NK-92 (cell line): ENCODE data around the gene IFIT2.
"Not testable (repeated sequence)": the region's sequence is repeated elsewhere in the genome, so short reads cannot be mapped to it uniquely, and the experiment has no call there.

ENCODE experiments used
- DNase-seq: peaks from one replicate; lab custom pipeline; 2025; ENCODE audit not compliant: unreplicated experiment; lab: John Stamatoyannopoulos, UW

IFIT2 gene

DNA sequence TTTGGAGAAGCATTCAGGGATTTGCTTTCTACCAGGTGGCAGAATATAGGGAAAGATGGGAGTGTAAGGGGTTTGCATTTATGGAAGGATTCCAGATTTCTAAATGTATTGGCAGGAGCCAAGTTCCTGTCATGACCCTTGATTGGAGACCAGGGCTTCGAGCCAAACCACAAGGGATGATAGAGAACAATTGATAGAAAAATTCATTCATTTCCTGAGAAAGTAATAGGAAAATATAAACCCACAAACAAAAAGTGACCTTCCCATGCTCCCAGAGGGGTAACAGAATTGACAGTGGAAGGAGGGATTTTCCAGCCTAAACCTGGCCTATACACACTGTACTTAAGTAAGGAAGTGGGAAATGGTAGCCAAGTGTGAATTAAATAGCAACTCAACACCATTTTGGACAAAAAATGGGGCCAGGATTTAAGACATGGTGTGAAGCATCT lies 22.4 kb upstream of the IFIT2 start:
- DNase-seq, result no peak

DNA sequence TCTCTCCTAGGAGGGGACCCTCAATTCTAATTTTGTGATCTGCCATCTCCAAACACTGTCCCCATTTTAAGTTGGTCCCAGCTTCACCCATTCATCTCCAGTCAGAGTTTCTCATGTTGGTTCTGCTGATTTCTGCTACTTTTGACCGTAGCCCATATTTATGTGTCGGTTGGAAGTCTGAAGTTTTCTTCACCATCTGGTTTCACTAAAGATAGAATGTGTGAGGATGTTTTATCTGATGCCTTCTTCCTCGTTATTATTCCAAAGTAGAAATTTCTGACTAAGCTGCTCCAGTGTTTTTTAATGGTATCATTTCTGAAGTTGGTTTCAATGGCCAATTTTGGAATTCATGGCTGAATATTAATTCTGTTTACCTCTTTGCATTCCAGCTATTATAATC lies 21.3 kb upstream of the IFIT2 start:
- no peak for DNase-seq

DNA sequence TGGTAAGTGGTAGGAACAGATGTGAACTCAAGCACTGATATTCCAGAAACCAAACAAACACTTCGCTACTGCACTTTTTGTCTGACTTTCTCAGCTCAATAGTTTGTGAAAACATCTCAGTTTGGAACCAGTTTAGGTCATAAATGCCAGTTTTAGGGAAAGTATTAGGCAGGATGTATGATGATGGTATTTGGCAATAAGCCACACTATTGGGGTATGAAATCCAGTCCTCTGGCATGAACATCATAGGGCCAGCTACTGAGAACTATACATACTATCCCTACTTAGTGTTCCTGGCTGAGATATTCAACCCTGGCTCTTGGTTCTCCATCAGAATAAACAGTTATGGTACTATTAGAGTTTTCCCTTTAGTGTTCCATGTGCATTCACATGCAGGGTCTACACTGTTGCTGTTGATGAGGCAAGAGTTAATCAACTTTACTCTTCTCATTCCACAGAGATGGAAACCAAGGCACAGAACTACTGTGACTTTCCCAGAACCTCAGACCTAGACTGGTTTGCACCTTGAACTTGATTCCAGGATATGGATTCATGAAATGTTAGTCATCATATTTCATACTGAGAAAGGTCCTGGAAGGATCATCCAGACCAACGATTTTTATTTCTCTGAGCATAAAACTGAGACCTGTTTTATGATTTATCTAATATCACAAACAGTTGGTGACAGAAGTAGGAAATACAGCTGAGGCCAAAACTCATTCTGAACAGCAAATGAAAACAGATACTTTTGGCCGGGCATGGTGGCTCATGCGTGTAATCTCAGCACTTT lies 20.0 kb upstream of the IFIT2 start:
- DNase-seq, result no peak

DNA sequence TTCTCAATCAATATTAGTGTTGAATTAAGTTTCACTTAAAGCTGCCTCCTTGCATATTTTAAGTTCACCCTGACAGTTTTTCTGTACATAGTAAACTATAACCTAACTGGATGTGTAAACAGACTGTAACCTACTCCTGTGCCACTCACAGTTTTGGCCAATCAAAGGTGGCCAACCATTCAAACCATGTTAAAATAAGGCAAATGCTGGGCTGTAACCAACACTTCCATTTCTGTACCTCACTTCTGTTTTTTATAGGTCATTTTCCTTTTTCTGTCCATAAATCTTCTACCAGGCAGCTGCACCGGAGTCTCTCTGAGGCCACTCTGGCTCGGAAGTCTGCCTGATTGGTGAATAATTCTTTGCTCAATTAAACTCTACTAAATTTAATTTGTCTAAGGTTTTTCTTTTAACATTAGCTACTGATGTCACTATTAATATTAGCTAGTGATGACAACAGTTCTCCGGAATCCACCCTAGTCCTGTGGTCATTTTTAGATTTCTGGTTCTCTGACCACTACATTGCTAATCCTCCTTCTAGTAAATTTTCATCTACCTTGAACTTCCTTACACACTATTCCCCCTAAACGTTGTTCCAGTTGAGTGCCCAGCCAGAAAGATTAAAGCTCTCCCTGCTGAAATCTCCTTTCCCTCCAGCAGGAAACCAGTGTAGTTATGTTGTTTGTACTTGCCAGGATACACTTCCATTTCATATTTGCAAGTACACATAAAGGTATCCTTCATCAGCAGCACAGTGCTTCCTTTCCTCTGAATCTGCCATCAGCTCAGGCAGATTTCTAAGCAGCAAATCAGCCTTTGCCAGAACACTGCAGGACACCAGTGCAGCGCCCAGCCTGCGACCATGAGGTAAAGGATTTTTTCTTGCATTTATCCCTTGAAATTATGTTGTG lies 18.6 kb upstream of the IFIT2 start:
- DNase-seq, result no peak

DNA sequence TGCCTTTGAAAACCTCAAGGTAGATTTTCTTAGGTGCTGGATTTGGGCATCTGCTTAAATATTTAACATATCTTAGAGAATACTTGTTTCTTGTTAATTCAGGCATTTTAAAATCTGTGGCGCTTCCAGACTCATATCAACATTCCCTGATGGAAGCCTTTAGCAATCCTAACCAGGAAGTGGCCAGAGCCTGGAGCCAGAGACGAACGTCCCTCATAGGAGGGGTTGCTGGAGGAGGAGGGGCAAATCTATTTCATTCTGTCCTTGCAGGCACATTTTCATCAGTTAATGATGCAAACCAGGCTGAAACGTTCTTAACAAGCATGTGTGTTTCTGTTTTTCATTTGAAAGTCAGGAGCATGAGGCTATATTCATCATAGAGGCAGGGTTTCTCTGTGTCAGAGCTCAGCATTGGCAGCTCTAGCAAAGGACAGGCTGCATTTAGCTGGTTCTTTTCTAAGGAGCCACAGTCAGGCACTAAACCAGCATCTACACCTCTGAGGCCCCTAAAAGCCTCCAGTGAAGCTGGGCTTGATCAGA lies 17.8 kb upstream of the IFIT2 start:
- no peak for DNase-seq

DNA sequence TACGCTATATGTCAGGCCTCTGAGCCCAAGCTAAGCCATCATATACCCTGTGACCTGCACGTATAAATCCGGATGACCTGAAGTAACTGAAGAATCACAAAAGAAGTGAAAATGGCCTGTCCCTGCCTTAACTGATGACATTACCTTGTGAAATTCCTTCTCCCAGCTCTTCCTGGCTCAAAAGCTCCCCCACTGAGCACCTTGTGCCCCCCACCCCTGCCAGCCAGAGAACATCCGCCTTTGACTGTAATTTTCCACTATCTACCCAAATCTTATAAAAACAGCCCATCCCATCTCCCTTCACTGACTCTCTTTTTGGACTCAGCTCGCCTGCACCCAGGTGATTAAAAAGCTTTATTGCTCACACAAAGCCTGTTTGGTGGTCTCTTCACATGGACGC lies 17.1 kb upstream of the IFIT2 start:
- not testable (repeated sequence) for DNase-seq

DNA sequence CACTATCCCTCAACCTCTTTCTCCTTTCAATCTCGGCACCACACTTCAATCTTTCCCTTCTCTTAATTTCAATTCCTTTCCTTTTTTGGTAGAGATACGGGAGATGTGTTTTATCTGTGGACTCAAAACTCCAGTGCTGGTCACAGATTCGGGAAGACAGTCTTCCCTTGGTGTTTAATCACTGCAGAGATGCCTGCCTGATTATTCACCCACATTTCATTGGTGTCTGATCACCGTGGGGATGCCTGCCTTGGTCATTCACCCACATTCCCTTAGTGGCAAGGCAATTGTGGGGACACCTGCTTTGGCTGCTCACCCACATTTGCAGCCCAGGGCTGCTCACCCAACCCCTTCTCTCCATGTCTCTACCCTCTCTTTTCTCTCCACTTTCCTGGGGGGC lies 16.5 kb upstream of the IFIT2 start:
- DNase-seq, result not testable (repeated sequence)

DNA sequence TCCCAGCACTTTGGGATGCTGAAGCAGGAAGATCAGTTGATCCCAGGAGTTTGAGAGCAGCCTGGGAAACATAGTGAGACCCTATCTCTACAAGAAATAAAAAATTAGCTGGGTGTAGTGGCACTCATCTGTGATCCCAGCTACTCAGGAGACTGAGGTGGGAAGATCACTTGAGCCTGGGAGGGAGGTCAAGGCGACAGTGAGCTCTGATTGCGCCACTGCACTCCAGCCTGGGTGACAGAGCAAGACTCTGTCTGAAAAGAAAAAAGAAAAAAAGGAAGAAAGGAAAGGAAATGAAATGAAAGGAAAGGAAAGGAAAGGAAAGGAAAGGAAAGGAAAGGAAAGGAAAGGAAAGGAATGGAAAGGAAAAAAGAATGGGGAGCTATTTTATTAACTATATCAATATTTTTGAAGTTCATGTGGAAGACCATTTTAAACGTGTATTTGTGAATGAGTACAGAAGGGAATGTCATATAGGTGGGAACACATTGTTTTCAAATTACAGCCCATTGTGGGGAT lies 7.1 kb upstream of the IFIT2 start:
- DNase-seq, result no peak

DNA sequence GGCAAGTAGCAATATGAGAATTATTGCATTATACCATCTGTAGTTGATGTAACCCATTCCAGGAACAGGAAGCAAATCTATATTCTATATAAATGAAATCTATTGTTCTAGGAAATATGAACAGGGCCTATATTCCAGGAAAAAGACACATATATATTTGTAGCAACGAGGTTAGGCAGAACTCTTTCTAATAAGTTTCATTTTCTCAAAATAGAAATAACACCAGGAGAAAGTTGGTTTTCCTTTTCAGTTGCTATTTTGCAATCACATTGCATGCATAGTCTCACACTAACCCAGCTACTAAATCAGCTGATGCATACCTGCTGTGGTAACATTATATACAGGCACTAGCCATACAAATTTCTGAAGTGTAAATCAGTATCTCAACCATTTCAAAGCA lies 6.2 kb upstream of the IFIT2 start:
- DNase-seq, result no peak

DNA sequence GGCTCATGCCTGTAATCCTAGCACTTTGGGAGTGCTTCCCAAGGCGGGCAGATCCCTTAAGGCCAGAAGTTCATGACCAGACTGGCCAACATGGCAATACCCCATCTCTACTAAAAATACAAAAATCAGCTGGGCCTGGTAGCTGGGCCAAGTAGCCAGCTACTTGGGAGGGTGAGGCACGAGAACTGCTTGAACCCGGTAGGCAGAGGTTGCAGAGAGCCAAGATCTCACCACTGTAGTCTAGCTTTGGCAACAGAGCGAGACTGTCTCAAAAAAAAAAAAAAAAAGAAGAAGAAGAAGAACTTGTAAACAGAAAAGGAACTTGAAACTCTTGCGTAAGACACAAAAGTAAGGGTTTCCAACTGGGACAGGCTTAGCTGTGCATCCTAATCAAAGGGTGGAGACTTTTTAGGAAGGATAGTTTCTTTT lies 5.6 kb upstream of the IFIT2 start:
- no peak for DNase-seq

DNA sequence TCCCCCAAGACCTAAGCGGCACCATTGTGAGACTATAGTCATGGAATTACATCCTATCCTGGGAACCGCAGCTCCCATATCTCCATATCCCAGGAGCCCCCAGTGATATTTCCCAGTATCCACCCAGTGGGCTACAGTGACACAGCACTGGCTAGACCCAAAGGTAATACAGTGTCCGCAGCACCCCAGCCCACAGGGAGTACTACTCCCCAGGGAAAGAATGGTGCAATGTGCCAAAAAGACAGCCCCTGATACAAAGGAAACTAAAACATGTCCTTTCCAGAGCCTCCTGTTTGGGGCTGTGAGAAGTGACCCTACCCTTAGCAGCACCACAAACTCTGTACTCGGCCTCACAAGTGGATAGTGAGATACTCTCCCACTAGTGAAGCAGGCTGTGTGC lies 4.5 kb upstream of the IFIT2 start:
- no peak for DNase-seq

DNA sequence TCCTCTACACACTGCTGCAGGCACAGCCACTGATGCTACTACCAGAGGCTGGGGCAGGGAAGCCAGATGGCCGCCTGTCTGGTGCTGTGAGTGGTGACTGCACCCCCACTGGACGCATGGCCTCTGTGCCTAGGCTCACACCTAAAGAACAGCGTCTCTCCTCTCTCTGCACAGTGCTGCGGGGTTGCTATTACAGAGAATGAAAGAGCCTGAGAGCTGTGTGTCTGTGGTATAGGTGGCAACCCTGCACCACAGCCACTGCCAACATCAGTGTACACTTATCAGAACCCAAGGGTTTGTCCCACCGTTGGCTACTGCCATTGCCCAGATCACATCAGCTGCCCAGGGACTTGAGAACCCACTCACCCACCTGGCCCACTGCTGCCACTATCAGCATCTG lies 4.1 kb upstream of the IFIT2 start:
- DNase-seq, result no peak

DNA sequence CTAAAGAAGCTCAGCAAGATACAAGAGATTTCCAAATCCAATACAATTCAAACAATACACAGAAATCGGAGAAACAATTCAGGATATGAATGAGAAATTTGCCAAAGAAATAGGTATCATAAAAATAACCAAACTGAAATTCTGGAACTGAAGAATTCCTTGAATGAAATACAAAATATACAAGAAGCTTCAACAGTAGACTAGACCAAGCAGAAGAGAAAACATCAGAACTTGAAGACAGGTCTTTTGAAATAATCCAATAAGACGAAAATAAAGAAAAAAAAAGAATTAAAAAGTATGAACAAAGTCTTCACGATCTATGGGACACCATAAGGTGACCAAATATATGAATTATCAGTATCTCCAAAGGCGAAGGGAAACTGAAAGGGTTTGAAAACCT lies 2.8 kb upstream of the IFIT2 start:
- no peak for DNase-seq

DNA sequence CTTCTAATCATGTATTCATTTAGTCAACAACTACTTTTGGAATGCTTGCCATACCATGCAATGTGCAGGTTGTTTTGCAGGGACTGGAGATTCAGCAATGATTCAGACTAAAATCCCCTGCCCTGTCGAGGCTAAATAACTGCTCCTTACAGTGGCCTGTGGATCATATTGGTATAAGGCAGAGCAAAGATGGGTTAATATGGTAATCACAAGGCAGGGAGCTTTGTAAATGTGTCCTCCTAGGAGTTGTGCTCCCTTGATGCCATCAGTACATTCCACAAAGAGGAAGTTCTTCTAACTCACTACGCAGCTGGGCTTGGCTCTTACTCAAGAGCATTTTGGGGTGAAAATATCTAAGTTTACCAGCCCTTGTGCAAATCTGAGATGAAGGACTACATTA lies 614 bp upstream of the IFIT2 start:
- no peak for DNase-seq

DNA sequence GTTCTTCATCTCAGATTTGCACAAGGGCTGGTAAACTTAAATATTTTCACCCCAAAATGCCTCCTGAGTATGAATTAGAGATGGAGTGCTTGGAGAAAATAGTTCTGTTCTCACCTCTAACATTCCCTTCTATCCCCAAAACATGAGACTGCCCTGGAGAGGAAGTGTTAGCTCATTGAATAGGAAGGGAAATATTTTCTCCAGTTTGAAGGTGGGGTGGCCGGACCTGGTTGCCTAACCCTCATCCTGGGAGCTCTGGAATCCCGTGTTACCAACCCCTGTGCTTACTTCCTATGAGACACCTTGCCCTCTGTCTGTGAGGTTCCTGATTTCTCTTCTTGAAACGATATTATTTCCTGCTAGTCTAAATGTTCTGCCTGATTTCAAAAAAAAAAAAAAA lies 779 bp downstream of the IFIT2 start:
- DNase-seq, result no peak

DNA sequence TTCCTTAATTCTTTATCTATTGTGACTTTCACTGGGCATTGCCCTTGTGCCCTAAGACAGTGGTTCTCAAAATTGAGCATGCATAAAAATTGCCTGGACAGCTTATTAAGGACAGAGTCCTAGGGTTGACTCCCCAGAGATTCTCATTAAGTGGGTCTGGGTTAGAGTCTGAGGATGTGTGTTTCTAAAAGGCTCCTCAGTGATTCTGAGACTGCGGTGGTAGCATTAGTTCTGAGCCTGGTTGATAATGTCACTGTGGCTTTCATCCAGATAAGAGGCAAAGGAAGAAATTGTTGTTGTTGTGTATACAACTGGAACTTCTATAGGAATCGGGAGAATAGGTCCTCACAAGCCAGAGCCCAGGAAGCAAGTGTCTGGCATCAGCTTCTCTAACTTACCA lies 1.3 kb downstream of the IFIT2 start:
- no peak for DNase-seq

DNA sequence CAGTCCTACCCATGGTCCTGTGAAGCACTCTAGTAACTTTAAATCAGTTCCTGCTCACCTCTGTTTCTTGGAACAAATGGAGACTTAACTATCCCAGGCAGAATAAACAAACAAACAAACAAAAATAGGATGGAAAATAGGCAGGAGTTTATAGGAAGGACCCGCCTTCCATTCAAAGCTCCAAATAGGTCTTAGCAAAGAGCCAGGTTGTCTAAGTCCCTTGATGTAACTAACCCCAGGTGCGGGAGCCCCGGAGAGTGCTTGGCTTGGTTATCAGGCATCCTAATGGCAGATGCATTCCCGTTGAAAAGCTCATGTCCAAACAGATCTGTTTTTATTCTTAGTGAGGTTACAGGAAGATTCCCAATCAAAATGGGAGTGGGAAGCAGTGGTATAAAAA lies 2.2 kb downstream of the IFIT2 start:
- no peak for DNase-seq

DNA sequence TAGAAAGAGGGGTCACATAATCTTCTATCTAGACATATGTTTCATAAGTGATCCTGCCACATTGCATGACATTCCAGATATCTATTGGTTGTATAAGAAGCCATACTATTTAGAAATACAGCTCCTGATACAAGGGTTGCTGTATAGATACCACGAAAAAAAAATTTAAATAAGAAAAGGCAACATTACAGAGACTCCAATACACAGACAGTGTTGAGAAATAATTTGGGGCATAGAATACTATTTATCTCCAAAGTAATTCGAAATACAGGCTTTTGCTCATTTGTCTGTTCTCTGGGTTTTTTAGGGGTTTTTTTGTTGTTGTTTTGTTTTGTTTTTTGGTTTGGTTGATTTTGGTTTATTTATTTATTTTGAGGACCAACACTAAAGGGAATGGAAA lies 2.6 kb downstream of the IFIT2 start:
- DNase-seq, result no peak

DNA sequence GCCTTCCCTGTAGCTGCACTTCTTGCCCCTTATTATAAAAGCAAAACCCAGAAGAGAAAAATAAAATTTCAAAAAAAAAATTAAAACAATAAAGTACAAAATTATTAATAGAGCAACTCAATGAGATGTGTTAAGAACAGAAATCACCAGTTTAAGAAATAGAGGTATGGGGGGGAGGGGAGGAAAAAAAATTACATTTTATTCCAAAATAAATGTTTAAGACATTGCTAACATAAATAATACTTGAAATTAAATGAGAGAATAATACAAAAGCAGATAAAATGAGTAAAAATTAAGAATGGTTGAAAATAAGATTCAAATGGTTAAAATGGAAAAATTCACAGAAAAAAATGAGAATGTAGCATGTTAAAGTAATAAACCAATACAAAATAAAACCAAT lies 3.1 kb downstream of the IFIT2 start:
- DNase-seq, result no peak

DNA sequence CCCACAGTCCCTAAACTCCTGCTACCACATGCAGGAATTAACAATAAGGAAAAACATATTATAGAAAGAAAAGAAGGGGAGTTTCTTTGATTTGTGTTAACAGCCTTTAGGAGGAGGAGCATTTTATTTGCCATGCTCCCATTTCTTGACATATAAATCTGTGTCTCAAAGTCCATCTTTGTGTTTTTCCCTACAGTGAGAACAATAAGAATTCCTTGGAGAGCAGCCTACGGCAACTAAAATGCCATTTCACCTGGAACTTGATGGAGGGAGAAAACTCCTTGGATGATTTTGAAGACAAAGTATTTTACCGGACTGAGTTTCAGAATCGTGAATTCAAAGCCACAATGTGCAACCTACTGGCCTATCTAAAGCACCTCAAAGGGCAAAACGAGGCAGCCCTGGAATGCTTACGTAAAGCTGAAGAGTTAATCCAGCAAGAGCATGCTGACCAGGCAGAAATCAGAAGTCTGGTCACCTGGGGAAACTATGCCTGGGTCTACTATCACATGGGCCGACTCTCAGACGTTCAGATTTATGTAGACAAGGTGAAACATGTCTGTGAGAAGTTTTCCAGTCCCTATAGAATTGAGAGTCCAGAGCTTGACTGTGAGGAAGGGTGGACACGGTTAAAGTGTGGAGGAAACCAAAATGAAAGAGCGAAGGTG lies 4.1 kb downstream of the IFIT2 start:
- DNase-seq, result no peak
